Tibial nerve (tissue), 4 donors: ENCODE results near the gene WFDC2.

Source experiments
- EP300 ChIP-seq, 2 donors: sonication (generic); formaldehyde crosslinking; IDR thresholded peaks; one replicate each; pipeline ENCODE4 v1.6.1; 2017; ENCODE audit warnings: antibody characterized with exemption in 2 of 2, mild to moderate bottlenecking in 1 of 2
- POLR2A ChIP-seq, 2 donors: fragments of 450-650 bp; IDR thresholded peaks; one replicate each; pipeline ENCODE4 v1.6.1; 2017; ENCODE audit warnings: antibody characterized with exemption in 2 of 2, mild to moderate bottlenecking in 2 of 2, moderate library complexity in 2 of 2
- TF ChIP-seq, protein P1 (sequence below), 5 experiments: fragments of 200-600 bp in 3 of 5; fragments of 450-650 bp in 2 of 5; sonication (generic) in 3 of 5; IDR thresholded peaks; one replicate each; pipeline ENCODE4 v1.5.1; 2016 to 2019; ENCODE audit warnings: antibody characterized with exemption in 5 of 5, mild to moderate bottlenecking in 3 of 5, moderate library complexity in 2 of 5

DNA sequence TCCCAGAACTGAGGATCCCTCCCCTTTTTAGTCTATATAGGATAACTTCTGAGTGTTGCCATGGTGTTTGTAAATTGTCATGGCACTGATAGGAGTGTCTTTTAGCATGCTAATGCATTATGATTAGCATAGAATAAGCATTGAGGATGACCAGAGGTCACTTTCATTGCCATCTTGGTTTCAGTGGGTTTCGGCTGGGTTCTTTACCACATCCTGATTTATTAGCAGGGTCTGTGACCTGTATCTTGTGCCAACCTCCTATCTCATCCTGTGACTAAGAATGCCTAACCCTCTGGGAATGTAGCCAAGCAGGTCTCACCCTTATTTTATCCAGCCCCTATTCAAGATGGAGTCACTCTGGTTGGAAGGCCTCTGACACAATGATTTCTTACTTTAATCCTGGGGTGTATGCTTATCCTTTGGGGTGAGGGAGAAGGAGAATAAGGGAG lies 19.6 kb downstream of the WFDC2 start:
- TF ChIP-seq, protein P1, sequence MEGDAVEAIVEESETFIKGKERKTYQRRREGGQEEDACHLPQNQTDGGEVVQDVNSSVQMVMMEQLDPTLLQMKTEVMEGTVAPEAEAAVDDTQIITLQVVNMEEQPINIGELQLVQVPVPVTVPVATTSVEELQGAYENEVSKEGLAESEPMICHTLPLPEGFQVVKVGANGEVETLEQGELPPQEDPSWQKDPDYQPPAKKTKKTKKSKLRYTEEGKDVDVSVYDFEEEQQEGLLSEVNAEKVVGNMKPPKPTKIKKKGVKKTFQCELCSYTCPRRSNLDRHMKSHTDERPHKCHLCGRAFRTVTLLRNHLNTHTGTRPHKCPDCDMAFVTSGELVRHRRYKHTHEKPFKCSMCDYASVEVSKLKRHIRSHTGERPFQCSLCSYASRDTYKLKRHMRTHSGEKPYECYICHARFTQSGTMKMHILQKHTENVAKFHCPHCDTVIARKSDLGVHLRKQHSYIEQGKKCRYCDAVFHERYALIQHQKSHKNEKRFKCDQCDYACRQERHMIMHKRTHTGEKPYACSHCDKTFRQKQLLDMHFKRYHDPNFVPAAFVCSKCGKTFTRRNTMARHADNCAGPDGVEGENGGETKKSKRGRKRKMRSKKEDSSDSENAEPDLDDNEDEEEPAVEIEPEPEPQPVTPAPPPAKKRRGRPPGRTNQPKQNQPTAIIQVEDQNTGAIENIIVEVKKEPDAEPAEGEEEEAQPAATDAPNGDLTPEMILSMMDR (IDR thresholded peaks at IDR 0.05) = no peak
- no peak for TF ChIP-seq POLR2A (IDR thresholded peaks at IDR 0.05)
- TF ChIP-seq EP300 (IDR thresholded peaks at IDR 0.05) = no peak
